OCI-LY1 (cell line): Measurements from ENCODE around the gene SLC25A34.

Source experiments
- H2AFZ ChIP-seq: fragments of 200-600 bp; sonication (generic), shearing (Covaris generic); 2 replicates; pipeline ENCODE4 v1.6.0; 2014; ENCODE audit warnings: antibody characterized with exemption, mild to moderate bottlenecking, low read length
- H3F3A ChIP-seq: fragments of 200-600 bp; sonication (generic), shearing (Covaris generic); 2 replicates; pipeline ENCODE4 v1.6.0; 2014; ENCODE audit warnings: mild to moderate bottlenecking, antibody characterized with exemption, low read length, moderate library complexity; ENCODE audit not compliant: insufficient read depth
- H3K27ac ChIP-seq: fragments of 200-600 bp; sonication (generic); 2 replicates; pipeline ENCODE4 v1.5.1; 2014; ENCODE audit warnings: low read length, mixed run types, mild to moderate bottlenecking, low read depth; ENCODE audit not compliant: poor library complexity, severe bottlenecking
- H3K27me3 ChIP-seq: fragments of 200-600 bp; sonication (generic); 2 replicates; pipeline ENCODE4 v1.6.0; 2014; ENCODE audit warnings: antibody characterized with exemption, mild to moderate bottlenecking, low read length, moderate library complexity; ENCODE audit not compliant: insufficient read depth
- H3K36me3 ChIP-seq: fragments of 200-600 bp; sonication (generic); 2 replicates; pipeline ENCODE4 v1.6.1; 2014; ENCODE audit warnings: mild to moderate bottlenecking, antibody characterized with exemption, low read length, moderate library complexity, mixed read lengths; ENCODE audit not compliant: insufficient read depth
- H3K4me1 ChIP-seq: fragments of 200-600 bp; sonication (generic); 2 replicates; pipeline ENCODE4 v1.5.1; 2014; ENCODE audit warnings: mild to moderate bottlenecking, low read length, moderate library complexity; ENCODE audit not compliant: insufficient read depth, severe bottlenecking
- H3K4me2 ChIP-seq: fragments of 200-600 bp; sonication (generic), shearing (Covaris generic); 2 replicates; pipeline ENCODE4 v1.6.1; 2014; ENCODE audit warnings: low read length
- H3K4me3 ChIP-seq: fragments of 200-600 bp; sonication (generic); 2 replicates; pipeline ENCODE4 v1.5.1; 2014; ENCODE audit warnings: low read length, low read depth, mild to moderate bottlenecking, mixed read lengths; ENCODE audit not compliant: poor library complexity, severe bottlenecking
- H3K79me2 ChIP-seq: fragments of 200-600 bp; shearing (Covaris generic); 2 replicates; pipeline ENCODE4 v1.6.1; 2016; ENCODE audit warnings: mixed run types, low read length, mixed read lengths; ENCODE audit not compliant: insufficient read depth
- H3K9ac ChIP-seq: fragments of 200-600 bp; sonication (generic), shearing (Covaris generic); 2 replicates; pipeline ENCODE4 v1.6.1; 2014; ENCODE audit warnings: mild to moderate bottlenecking, low read length, mixed read lengths
- H3K9me2 ChIP-seq: fragments of 200-600 bp; sonication (generic), shearing (Covaris generic); 2 replicates; pipeline ENCODE4 v1.6.1; 2014; ENCODE audit warnings: low read depth, mild to moderate bottlenecking, low read length, mixed read lengths
- H3K9me3 ChIP-seq: fragments of 200-600 bp; shearing (Covaris generic); 2 replicates; pipeline ENCODE4 v1.6.1; 2014; ENCODE audit warnings: low read length, mixed read lengths
- H4K20me1 ChIP-seq: fragments of 200-600 bp; sonication (generic), shearing (Covaris generic); 2 replicates; pipeline ENCODE4 v1.6.0; 2016; ENCODE audit warnings: mild to moderate bottlenecking, low read length; ENCODE audit not compliant: insufficient read depth
- EZH2 ChIP-seq: fragments of 200-600 bp; sonication (generic), shearing (Covaris generic); IDR thresholded peaks from 2 replicates; pipeline ENCODE4 v1.8.0; 2017; ENCODE audit warnings: borderline replicate concordance, mixed run types, mild to moderate bottlenecking, antibody characterized with exemption, low read length, moderate library complexity, mixed read lengths
- TF ChIP-seq, protein P1 (sequence below): fragments of 200-600 bp; sonication (generic), shearing (Covaris generic); IDR thresholded peaks from 2 replicates; pipeline ENCODE4 v1.5.1; 2017; ENCODE audit warnings: mild to moderate bottlenecking, antibody characterized with exemption, low read length, moderate library complexity, mixed read lengths

The SLC25A34 gene

DNA sequence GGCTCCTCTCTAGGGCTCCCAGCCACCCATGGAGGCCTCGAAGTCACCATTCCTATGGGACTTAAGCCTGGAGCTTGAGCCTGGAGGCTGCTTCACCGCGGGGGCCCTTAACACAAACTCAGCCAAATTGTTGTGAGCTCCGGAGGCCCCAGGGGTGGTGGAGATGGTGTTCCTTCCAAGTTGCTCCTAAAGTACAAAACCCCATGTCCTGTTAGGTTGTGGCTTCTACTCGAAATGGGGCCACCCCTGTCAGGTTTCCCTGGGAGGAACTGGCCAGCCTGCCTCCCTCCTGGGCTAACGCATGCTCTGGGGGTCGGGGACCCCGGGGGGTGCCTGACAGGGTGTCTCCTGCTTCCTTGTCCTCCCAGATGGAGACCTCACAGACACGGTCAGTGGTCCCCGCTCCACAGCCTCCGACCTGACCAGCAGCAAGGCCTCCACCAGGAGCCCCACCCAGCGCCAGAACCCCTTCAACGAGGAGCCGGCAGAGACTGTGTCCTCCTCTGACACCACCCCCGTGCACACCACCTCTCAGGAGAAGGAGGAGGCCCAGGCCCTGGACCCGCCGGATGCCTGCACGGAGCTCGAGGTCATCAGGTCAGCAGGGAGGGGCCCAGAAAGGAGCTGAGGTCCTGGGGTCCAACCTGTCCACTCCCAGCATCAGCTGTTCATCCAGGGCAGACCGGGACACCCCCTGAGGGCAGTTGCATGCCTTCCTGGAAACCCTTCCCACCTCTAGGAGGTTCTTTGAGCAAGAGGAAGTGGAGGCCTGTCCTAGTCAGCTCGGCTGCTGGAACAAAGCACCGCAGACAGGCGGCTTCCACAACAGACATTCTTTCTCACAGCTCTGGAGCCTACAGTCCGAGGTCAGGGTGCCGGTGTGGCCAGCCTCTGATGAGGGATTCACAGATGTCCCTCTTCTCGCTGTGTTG, 10.8 kb upstream of the SLC25A34 start:
- no peak overlapping the region for H3K4me3 ChIP-seq
- TF ChIP-seq, protein P1, sequence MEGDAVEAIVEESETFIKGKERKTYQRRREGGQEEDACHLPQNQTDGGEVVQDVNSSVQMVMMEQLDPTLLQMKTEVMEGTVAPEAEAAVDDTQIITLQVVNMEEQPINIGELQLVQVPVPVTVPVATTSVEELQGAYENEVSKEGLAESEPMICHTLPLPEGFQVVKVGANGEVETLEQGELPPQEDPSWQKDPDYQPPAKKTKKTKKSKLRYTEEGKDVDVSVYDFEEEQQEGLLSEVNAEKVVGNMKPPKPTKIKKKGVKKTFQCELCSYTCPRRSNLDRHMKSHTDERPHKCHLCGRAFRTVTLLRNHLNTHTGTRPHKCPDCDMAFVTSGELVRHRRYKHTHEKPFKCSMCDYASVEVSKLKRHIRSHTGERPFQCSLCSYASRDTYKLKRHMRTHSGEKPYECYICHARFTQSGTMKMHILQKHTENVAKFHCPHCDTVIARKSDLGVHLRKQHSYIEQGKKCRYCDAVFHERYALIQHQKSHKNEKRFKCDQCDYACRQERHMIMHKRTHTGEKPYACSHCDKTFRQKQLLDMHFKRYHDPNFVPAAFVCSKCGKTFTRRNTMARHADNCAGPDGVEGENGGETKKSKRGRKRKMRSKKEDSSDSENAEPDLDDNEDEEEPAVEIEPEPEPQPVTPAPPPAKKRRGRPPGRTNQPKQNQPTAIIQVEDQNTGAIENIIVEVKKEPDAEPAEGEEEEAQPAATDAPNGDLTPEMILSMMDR = no peak
- no peak for TF ChIP-seq EZH2
- no peaks in the 10 kb centered on the region for H4K20me1 ChIP-seq
- no peaks in the 10 kb centered on the region for H3K9me2 ChIP-seq
- H2AFZ ChIP-seq = no peak overlapping the region
- H3K27ac ChIP-seq = no peak overlapping the region
- no peaks in the 10 kb centered on the region for H3K27me3 ChIP-seq
- peaks cover 39% of the 10 kb centered on the region for H3K36me3 ChIP-seq
- H3K4me1 ChIP-seq = no peaks in the 10 kb centered on the region
- H3K79me2 ChIP-seq = no peaks in the 10 kb centered on the region
- H3F3A ChIP-seq = no peaks in the 10 kb centered on the region
- no peaks in the 10 kb centered on the region for H3K9me3 ChIP-seq
- H3K4me2 ChIP-seq = no peak overlapping the region
- H3K9ac ChIP-seq = no peak overlapping the region

DNA sequence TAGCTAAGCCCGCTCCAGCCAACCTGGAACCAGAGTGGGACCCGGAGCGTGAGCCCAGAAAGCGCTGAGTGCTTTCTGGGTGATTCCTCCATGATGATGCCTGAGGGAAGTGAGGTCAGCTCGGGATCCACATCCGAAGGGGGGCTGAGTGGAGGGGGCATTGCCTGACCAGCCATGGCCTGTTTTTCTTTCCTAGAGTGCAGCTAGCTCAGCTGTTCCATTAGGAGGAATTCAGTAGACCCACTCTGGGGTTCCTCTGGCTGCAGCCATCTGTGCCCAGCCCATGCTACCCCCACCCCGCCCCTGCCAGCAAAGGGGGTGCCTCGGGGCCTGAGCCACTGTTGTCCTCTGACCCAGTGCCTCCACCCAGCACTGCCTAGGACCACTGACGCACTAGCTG, 9.6 kb upstream of the SLC25A34 start:
- Histone ChIP-seq H3K4me1 (no peaks in the 10 kb centered on the region), H3K27ac (no peak overlapping the region), H2AFZ (no peak overlapping the region), H3K27me3 (no peaks in the 10 kb centered on the region), H4K20me1 (no peaks in the 10 kb centered on the region), H3K4me3 (no peak overlapping the region), H3F3A (no peaks in the 10 kb centered on the region), H3K36me3 (peaks cover 52% of the 10 kb centered on the region), H3K4me2 (no peak overlapping the region), H3K9ac (no peak overlapping the region), H3K9me3 (no peaks in the 10 kb centered on the region), H3K79me2 (no peaks in the 10 kb centered on the region), H3K9me2 (no peaks in the 10 kb centered on the region)
- TF ChIP-seq EZH2 = no peak
- TF ChIP-seq, protein P1 = no peak

DNA sequence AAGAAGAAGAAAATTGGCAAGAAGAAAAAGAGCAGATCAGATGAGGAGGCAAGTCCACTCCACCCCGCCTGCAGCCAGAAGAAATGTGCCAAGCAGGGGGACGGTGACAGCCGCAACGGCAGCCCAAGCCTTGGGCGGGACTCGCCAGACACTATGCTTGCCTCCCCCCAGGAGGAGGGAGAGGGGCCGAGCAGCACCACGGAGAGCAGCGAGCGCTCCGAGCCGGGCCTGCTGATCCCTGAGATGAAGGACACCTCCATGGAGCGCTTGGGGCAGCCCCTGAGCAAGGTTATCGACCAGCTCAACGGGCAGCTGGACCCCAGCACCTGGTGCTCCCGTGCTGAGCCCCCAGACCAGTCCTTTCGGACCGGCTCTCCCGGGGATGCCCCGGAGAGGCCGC, 9.0 kb upstream of the SLC25A34 start:
- Histone ChIP-seq H3K4me1 (no peaks in the 10 kb centered on the region), H3K4me3 (no peak overlapping the region), H2AFZ (no peak overlapping the region), H3K9me3 (no peaks in the 10 kb centered on the region), H3K4me2 (no peak overlapping the region), H3K9me2 (no peaks in the 10 kb centered on the region), H3K27me3 (no peaks in the 10 kb centered on the region), H3K27ac (no peak overlapping the region), H3K36me3 (peaks cover 57% of the 10 kb centered on the region), H3K9ac (no peak overlapping the region), H3K79me2 (no peaks in the 10 kb centered on the region), H4K20me1 (no peaks in the 10 kb centered on the region), H3F3A (no peaks in the 10 kb centered on the region)
- TF ChIP-seq, protein P1 = no peak
- TF ChIP-seq EZH2 = no peak
